Measurements from ENCODE around the gene PAX2.

The PAX2 gene

GRCh38 chr10:100779329-100779728, 33.9 kb downstream of the PAX2 start:
- Histone ChIP-seq H3K4me1 (ENCODE audit: control insufficient read depth, insufficient read depth, low read length, poor library complexity, severe bottlenecking) (peaks cover 3% of the 10 kb centered on the region), H3K9me3 (ENCODE audit: control insufficient read depth, low read length) (no peaks in the 10 kb centered on the region), H3K36me3 (ENCODE audit: control insufficient read depth, insufficient read depth, low read length) (no peaks in the 10 kb centered on the region), H3K4me3 (ENCODE audit: extremely low read depth, insufficient read depth, low read length, poor library complexity, severe bottlenecking) (no peak overlapping the region), H3K27ac (ENCODE audit: low read depth, low read length, severe bottlenecking) (no peak overlapping the region)
- 83 to 93% methylated on average over 5 to 8 of the region's 9 CpGs for WGBS, 2 experiments (ENCODE audit: insufficient coverage in 2 of 2)

DNA sequence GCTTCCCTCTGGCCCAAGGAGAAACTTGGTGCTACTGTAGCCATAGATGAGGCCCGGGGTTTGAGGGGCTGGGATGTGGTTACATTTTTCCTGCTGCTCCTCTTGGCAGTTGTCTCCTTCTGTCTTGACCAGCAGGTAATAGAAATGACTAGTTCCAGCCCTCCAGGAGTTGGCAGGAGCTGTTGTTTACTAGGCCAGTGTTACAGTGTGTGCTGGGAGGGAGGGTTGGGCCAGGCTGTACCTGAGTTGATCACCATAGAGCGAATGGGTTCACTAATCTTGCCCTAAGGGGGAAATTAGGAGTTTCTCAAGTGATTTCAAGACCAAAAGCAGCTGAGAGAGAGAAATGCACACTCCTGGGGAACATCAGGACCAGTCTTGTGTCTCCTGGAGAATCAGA, 34.9 kb downstream of the PAX2 start:
- H3K36me3 ChIP-seq (ENCODE audit: control insufficient read depth, insufficient read depth, low read length), result no peaks in the 10 kb centered on the region
- no peak overlapping the region for H3K27ac ChIP-seq (ENCODE audit: low read depth, low read length, severe bottlenecking)
- H3K4me3 ChIP-seq (ENCODE audit: extremely low read depth, insufficient read depth, low read length, poor library complexity, severe bottlenecking), result no peak overlapping the region
- WGBS, 2 experiments (ENCODE audit: insufficient coverage in 2 of 2), result 72 to 100% methylated on average over 1 to 2 of the region's 2 CpGs
- no peaks in the 10 kb centered on the region for H3K9me3 ChIP-seq (ENCODE audit: control insufficient read depth, low read length)
- H3K4me1 ChIP-seq (ENCODE audit: control insufficient read depth, insufficient read depth, low read length, poor library complexity, severe bottlenecking), result peaks cover under 1% of the 10 kb centered on the region

DNA sequence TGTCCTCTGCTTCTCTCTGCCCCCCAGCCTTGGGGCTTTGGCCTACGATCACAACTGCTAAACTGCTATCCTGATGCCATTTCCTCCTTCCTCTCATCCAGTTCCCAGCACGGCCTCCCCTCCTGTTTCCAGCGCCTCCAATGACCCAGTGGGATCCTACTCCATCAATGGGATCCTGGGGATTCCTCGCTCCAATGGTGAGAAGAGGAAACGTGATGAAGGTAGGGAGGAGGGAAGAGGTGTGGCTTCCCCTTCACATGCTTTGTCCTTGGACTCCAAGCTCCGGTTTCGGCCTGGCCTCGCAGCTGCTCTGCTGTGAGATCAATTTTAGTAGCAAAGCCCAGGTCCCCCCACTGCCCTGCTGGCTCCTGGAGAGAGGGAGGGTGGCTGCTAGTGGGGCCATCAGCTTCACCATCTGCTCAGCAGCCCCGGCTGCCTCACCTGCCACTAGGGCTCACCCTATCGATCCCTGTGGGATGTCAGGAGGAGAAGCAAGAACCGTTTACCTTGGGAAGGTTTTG, 35.8 kb downstream of the PAX2 start:
- WGBS, 2 experiments (ENCODE audit: insufficient coverage in 2 of 2), result 92 to 100% methylated on average over 2 to 6 of the region's 11 CpGs
- no peaks in the 10 kb centered on the region for H3K36me3 ChIP-seq (ENCODE audit: control insufficient read depth, insufficient read depth, low read length)
- no peak overlapping the region for H3K4me3 ChIP-seq (ENCODE audit: extremely low read depth, insufficient read depth, low read length, poor library complexity, severe bottlenecking)
- H3K27ac ChIP-seq (ENCODE audit: low read depth, low read length, severe bottlenecking), result no peak overlapping the region
- H3K4me1 ChIP-seq (ENCODE audit: control insufficient read depth, insufficient read depth, low read length, poor library complexity, severe bottlenecking), result no peaks in the 10 kb centered on the region
- no peaks in the 10 kb centered on the region for H3K9me3 ChIP-seq (ENCODE audit: control insufficient read depth, low read length)

DNA sequence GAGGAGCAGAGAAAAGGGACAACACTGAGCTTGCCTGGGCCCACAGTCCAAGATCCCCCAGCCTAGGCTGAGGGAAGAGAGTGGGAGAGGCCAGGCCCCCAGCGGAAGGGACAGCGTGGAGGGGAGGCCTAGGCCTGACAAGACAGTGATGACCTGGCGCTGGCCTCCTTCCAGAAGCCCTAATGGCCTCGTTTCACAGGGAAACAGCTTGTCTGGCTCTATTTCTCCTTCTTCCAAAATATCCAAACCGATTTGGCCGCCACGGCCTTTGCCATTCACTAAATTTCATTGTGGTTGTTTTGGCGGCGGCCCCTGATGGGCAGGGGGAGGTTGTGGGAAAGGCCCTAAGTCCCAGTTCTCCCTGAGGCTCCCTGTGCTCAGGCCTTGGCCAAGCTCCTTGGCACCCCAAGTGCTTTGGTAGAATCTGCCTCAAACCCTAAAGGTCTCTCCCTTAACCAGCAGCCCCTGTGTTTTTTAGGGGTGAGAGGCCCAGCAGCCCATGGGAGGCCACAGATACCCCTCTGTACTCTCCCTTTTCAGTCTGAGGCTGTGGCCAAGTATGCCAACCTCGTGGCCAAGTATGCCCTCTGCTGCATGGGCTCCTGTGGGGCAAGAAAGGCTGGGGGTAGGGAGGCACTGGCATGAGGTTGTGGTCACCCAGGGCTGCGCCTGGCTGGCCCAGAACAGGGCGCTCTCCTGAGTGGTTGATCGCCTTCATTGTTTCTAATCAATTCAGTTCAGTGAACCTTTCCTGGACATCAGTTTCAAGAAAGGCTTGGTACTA, 37.3 kb downstream of the PAX2 start:
- no peak overlapping the region for H3K4me3 ChIP-seq (ENCODE audit: extremely low read depth, insufficient read depth, low read length, poor library complexity, severe bottlenecking)
- H3K36me3 ChIP-seq (ENCODE audit: control insufficient read depth, insufficient read depth, low read length), result no peaks in the 10 kb centered on the region
- no peaks in the 10 kb centered on the region for H3K9me3 ChIP-seq (ENCODE audit: control insufficient read depth, low read length)
- H3K27ac ChIP-seq (ENCODE audit: low read depth, low read length, severe bottlenecking), result no peak overlapping the region
- no peaks in the 10 kb centered on the region for H3K4me1 ChIP-seq (ENCODE audit: control insufficient read depth, insufficient read depth, low read length, poor library complexity, severe bottlenecking)
- WGBS, 2 experiments (ENCODE audit: insufficient coverage in 2 of 2), result 92 to 97% methylated on average over 6 to 11 of the region's 13 CpGs

- WGBS, 2 experiments (ENCODE audit: insufficient coverage in 2 of 2), result 93 to 100% methylated on average over 2 to 3 of the region's 3 CpGs
- Histone ChIP-seq H3K4me1 (ENCODE audit: control insufficient read depth, insufficient read depth, low read length, poor library complexity, severe bottlenecking) (no peaks in the 10 kb centered on the region), H3K4me3 (ENCODE audit: extremely low read depth, insufficient read depth, low read length, poor library complexity, severe bottlenecking) (no peak overlapping the region), H3K36me3 (ENCODE audit: control insufficient read depth, insufficient read depth, low read length) (no peaks in the 10 kb centered on the region), H3K9me3 (ENCODE audit: control insufficient read depth, low read length) (no peaks in the 10 kb centered on the region), H3K27ac (ENCODE audit: low read depth, low read length, severe bottlenecking) (no peak overlapping the region)
Measured at GRCh38 chr10:100784126-100784525, 38.7 kb downstream of the PAX2 start.

- H3K9me3 ChIP-seq (ENCODE audit: control insufficient read depth, low read length), result no peaks in the 10 kb centered on the region
- no peaks in the 10 kb centered on the region for H3K4me1 ChIP-seq (ENCODE audit: control insufficient read depth, insufficient read depth, low read length, poor library complexity, severe bottlenecking)
- H3K4me3 ChIP-seq (ENCODE audit: extremely low read depth, insufficient read depth, low read length, poor library complexity, severe bottlenecking), result no peak overlapping the region
- no peaks in the 10 kb centered on the region for H3K36me3 ChIP-seq (ENCODE audit: control insufficient read depth, insufficient read depth, low read length)
- WGBS, 2 experiments (ENCODE audit: insufficient coverage in 2 of 2), result 88 to 97% methylated on average over 4 to 5 of the region's 6 CpGs
- no peak overlapping the region for H3K27ac ChIP-seq (ENCODE audit: low read depth, low read length, severe bottlenecking)
Measured at GRCh38 chr10:100786591-100786990, 41.2 kb downstream of the PAX2 start.

- no peak overlapping the region for H3K4me3 ChIP-seq (ENCODE audit: extremely low read depth, insufficient read depth, low read length, poor library complexity, severe bottlenecking)
- 62 to 63% methylated on average over 10 to 13 of the region's 18 CpGs for WGBS, 2 experiments (ENCODE audit: insufficient coverage in 2 of 2)
- H3K36me3 ChIP-seq (ENCODE audit: control insufficient read depth, insufficient read depth, low read length), result no peaks in the 10 kb centered on the region
- no peaks in the 10 kb centered on the region for H3K4me1 ChIP-seq (ENCODE audit: control insufficient read depth, insufficient read depth, low read length, poor library complexity, severe bottlenecking)
- no peaks in the 10 kb centered on the region for H3K9me3 ChIP-seq (ENCODE audit: control insufficient read depth, low read length)
- no peak overlapping the region for H3K27ac ChIP-seq (ENCODE audit: low read depth, low read length, severe bottlenecking)
Measured at GRCh38 chr10:100788002-100788903, 42.9 kb downstream of the PAX2 start.

DNA sequence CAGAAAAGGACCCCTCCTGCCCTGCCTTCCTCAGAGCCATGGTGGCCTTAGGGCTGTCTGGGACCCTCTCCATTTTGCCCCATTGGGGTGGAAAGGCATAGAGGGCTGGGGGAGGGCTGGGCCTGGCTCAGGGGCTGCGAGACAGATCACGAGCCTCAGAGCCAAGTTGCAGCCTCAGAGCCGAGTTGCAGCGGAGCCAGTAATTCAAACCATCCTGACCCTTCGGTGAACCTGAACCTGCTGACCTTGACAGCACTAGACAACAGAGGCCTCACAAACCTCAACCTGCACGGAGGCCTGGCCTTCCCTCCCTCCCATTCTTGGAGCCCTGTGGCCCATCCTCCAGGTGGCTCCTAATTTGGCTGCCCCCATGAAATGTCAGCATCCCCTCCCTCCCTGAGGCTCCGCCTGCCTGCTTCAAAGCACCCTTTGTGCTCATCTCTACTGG, 45.4 kb downstream of the PAX2 start:
- 70 to 76% methylated on average over 5 to 7 of the region's 7 CpGs for WGBS, 2 experiments (ENCODE audit: insufficient coverage in 2 of 2)
- H3K4me1 ChIP-seq (ENCODE audit: control insufficient read depth, insufficient read depth, low read length, poor library complexity, severe bottlenecking), result no peaks in the 10 kb centered on the region
- H3K9me3 ChIP-seq (ENCODE audit: control insufficient read depth, low read length), result no peaks in the 10 kb centered on the region
- H3K36me3 ChIP-seq (ENCODE audit: control insufficient read depth, insufficient read depth, low read length), result no peaks in the 10 kb centered on the region
- no peak overlapping the region for H3K4me3 ChIP-seq (ENCODE audit: extremely low read depth, insufficient read depth, low read length, poor library complexity, severe bottlenecking)
- H3K27ac ChIP-seq (ENCODE audit: low read depth, low read length, severe bottlenecking), result no peak overlapping the region

DNA sequence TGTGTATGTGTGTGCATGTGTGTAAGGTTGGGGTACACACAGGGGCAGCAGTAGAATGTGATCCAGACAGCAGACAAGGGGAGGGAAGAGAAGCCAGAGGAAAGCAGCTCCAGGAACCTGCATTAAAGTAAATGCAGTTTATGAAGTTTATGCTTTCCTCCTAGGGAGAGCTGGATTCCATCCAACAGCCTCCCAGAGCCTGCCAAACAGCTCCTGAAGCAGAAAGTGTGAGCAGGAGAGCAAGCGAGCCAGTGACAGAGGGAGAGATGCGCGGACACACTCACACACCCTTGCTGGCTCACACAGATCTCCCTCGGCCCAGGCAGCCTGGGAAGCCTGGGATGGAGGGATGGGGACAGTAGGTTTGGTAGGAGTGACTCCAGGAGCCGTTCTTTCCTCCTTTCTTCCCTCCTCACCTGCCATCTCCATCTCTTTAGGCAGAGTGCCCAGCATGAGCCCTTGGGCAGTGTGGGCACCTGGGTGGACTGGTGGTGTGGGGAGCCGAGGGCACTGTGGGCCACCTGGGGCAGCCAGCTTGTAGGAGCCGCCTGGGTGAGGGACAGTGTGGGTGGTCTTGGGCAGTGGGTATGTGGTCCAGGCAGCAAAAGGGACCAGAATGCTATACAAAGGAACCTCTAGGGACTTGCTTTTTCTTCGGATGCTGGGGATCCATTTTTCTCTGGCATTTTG, 46.1 kb downstream of the PAX2 start:
- H3K4me3 ChIP-seq (ENCODE audit: extremely low read depth, insufficient read depth, low read length, poor library complexity, severe bottlenecking), result no peak overlapping the region
- 91 to 100% methylated on average over 2 to 4 of the region's 8 CpGs for WGBS, 2 experiments (ENCODE audit: insufficient coverage in 2 of 2)
- H3K27ac ChIP-seq (ENCODE audit: low read depth, low read length, severe bottlenecking), result no peak overlapping the region
- no peaks in the 10 kb centered on the region for H3K9me3 ChIP-seq (ENCODE audit: control insufficient read depth, low read length)
- no peaks in the 10 kb centered on the region for H3K36me3 ChIP-seq (ENCODE audit: control insufficient read depth, insufficient read depth, low read length)
- H3K4me1 ChIP-seq (ENCODE audit: control insufficient read depth, insufficient read depth, low read length, poor library complexity, severe bottlenecking), result no peaks in the 10 kb centered on the region

DNA sequence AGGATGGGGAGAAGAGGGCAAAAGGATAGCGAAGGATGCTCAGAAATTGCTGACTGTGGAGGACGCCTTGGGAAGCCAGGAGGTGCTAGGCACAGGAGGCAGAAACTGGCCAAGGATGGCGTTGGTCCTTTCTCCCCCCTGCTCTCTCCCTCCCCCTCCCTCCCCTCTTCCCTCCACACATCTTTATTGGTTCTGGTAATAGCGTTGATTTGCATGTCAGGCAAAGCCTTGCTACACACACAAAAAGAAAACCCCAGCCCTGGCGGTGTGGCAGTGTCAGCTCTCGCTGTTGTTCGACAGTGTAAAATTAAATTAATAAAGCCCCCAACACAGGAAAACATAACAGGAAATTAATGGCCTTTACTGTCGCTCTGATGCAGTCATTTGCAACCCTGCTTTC, 47.2 kb downstream of the PAX2 start:
- Histone ChIP-seq H3K9me3 (ENCODE audit: control insufficient read depth, low read length) (no peaks in the 10 kb centered on the region), H3K4me1 (ENCODE audit: control insufficient read depth, insufficient read depth, low read length, poor library complexity, severe bottlenecking) (no peaks in the 10 kb centered on the region), H3K36me3 (ENCODE audit: control insufficient read depth, insufficient read depth, low read length) (no peaks in the 10 kb centered on the region), H3K4me3 (ENCODE audit: extremely low read depth, insufficient read depth, low read length, poor library complexity, severe bottlenecking) (no peak overlapping the region), H3K27ac (ENCODE audit: low read depth, low read length, severe bottlenecking) (no peak overlapping the region)
- WGBS, 2 experiments (ENCODE audit: insufficient coverage in 2 of 2), result 74 to 88% methylated on average over 3 to 7 of the region's 8 CpGs

Measured in mesodermal cell (in vitro differentiated cells).